Liver (tissue), 3 donors: Measurements from ENCODE around the gene TENT4A.

ENCODE experiments used
- EGR1 ChIP-seq, 2 donors: IDR thresholded peaks; 2 replicates each; pipeline ENCODE4 v1.6.1; 2016 to 2018; ENCODE audit warnings: antibody characterized with exemption in 2 of 2, low read depth in 2 of 2
- FOXA1 ChIP-seq: IDR thresholded peaks from 2 replicates; pipeline ENCODE4 v1.6.1; 2016; ENCODE audit warnings: antibody characterized with exemption
- NR2F2 ChIP-seq: IDR thresholded peaks from 2 replicates; pipeline ENCODE4 v1.6.1; 2016; ENCODE audit warnings: antibody characterized with exemption
- RAD21 ChIP-seq, 2 donors: IDR thresholded peaks; 2 replicates each; pipeline ENCODE4 v1.6.1; 2016; ENCODE audit warnings: antibody characterized with exemption in 2 of 2, mild to moderate bottlenecking in 2 of 2
- RXRA ChIP-seq, 2 donors: IDR thresholded peaks; 2 replicates each; pipeline ENCODE4 v1.6.1; 2017 to 2018; ENCODE audit warnings: antibody characterized with exemption in 2 of 2, mild to moderate bottlenecking in 1 of 2
- SP1 ChIP-seq: IDR thresholded peaks from 2 replicates; pipeline ENCODE4 v1.6.1; 2018; ENCODE audit warnings: antibody characterized with exemption, mild to moderate bottlenecking
- TAF1 ChIP-seq: conservative IDR thresholded peaks from 2 replicates; pipeline ENCODE4 v1.6.1; 2016; ENCODE audit warnings: antibody characterized with exemption, mild to moderate bottlenecking
- YY1 ChIP-seq: IDR thresholded peaks from 2 replicates; pipeline ENCODE4 v1.6.1; 2016; ENCODE audit warnings: antibody characterized with exemption, mild to moderate bottlenecking
- TF ChIP-seq, protein P1 (sequence below): fragments of 150-350 bp; IDR thresholded peaks from 2 replicates; pipeline ENCODE4 v1.5.1; 2017; ENCODE audit warnings: improper control_type of control experiment, low read depth, low read length; ENCODE audit not compliant: missing input control
- TF ChIP-seq, protein P2 (sequence below): IDR thresholded peaks from 2 replicates; pipeline ENCODE4 v1.6.1; 2016; ENCODE audit warnings: antibody characterized with exemption
- TF ChIP-seq, protein P3 (sequence below): IDR thresholded peaks from 2 replicates; pipeline ENCODE4 v1.6.1; 2016; ENCODE audit warnings: antibody characterized with exemption, mild to moderate bottlenecking
- donor health status: healthy.
- donor health status: healthy.

DNA sequence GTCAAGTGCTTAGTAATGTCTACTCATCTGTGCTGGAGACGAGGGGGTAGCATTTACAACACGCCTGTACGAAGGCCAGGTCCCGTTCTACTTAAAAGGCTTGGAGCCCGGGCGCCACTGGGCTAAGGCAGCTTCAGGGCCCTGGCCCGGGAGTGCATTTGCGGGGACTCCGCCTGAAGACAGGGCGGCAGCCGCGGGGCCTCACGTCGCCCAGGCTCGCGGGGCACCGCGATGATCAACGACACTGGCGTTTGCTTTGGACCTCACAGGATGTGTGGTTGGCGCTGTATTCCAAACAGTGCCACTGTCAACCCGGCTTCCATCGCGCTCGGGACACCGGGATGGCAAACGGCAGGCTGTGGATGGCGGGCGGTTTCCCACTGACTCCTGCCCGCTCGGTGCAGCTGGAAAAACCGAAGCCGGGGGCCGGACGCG lies 1.1 kb upstream of the TENT4A start:
- TF ChIP-seq, protein P1, sequence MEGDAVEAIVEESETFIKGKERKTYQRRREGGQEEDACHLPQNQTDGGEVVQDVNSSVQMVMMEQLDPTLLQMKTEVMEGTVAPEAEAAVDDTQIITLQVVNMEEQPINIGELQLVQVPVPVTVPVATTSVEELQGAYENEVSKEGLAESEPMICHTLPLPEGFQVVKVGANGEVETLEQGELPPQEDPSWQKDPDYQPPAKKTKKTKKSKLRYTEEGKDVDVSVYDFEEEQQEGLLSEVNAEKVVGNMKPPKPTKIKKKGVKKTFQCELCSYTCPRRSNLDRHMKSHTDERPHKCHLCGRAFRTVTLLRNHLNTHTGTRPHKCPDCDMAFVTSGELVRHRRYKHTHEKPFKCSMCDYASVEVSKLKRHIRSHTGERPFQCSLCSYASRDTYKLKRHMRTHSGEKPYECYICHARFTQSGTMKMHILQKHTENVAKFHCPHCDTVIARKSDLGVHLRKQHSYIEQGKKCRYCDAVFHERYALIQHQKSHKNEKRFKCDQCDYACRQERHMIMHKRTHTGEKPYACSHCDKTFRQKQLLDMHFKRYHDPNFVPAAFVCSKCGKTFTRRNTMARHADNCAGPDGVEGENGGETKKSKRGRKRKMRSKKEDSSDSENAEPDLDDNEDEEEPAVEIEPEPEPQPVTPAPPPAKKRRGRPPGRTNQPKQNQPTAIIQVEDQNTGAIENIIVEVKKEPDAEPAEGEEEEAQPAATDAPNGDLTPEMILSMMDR, result no peak
- TF ChIP-seq RXRA (IDR thresholded peaks at IDR 0.05) (peak in 1 of 2 donors; percentile 8), TAF1 (peak; percentile 43), YY1 (peak; percentile 36), SP1 (no peak), RAD21 (IDR thresholded peaks at IDR 0.05) (peak in 1 of 2 donors; percentile 38), EGR1 (IDR thresholded peaks at IDR 0.05; ENCODE audit: low read depth in 2 of 2) (no peak), FOXA1 (no peak), NR2F2 (no peak)
- TF ChIP-seq, protein P2, sequence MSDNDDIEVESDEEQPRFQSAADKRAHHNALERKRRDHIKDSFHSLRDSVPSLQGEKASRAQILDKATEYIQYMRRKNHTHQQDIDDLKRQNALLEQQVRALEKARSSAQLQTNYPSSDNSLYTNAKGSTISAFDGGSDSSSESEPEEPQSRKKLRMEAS, result no peak
- TF ChIP-seq, protein P3, sequence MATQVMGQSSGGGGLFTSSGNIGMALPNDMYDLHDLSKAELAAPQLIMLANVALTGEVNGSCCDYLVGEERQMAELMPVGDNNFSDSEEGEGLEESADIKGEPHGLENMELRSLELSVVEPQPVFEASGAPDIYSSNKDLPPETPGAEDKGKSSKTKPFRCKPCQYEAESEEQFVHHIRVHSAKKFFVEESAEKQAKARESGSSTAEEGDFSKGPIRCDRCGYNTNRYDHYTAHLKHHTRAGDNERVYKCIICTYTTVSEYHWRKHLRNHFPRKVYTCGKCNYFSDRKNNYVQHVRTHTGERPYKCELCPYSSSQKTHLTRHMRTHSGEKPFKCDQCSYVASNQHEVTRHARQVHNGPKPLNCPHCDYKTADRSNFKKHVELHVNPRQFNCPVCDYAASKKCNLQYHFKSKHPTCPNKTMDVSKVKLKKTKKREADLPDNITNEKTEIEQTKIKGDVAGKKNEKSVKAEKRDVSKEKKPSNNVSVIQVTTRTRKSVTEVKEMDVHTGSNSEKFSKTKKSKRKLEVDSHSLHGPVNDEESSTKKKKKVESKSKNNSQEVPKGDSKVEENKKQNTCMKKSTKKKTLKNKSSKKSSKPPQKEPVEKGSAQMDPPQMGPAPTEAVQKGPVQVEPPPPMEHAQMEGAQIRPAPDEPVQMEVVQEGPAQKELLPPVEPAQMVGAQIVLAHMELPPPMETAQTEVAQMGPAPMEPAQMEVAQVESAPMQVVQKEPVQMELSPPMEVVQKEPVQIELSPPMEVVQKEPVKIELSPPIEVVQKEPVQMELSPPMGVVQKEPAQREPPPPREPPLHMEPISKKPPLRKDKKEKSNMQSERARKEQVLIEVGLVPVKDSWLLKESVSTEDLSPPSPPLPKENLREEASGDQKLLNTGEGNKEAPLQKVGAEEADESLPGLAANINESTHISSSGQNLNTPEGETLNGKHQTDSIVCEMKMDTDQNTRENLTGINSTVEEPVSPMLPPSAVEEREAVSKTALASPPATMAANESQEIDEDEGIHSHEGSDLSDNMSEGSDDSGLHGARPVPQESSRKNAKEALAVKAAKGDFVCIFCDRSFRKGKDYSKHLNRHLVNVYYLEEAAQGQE, result no peak
